COR-L47 (cell line): ENCODE data around the gene KCNAB3.
A peak's percentile ranks its signal among the peaks of the same experiment; 100 is the strongest.

Experiments
- DNase-seq: peaks from one replicate; lab custom pipeline; 2025; lab: John Stamatoyannopoulos, UW

Gene KCNAB3

GRCh38 chr17:7940034-7940433 is 10.4 kb upstream of the KCNAB3 start:
- no peak for DNase-seq

- DNase-seq: no peak
These were observed 6.2 kb upstream of the KCNAB3 start for GRCh38 chr17:7935859-7936258.

- DNase-seq: no peak
These were observed 3.3 kb upstream of the KCNAB3 start for GRCh38 chr17:7932949-7933348.

- DNase-seq: no peak
These were observed 2.8 kb upstream of the KCNAB3 start for GRCh38 chr17:7932483-7932891.

GRCh38 chr17:7931709-7932482 is 2.2 kb upstream of the KCNAB3 start, which contains the start of the genes CNTROB and TRAPPC1:
TSS of gene CNTROB (plus strand) at chr17:7932206. CDS start at chr17:7933080, 874 bp downstream.
TSS of gene TRAPPC1 (minus strand) at chr17:7931946. CDS start at chr17:7931829, 117 bp downstream.
- peak; percentile 92 for DNase-seq

DNA sequence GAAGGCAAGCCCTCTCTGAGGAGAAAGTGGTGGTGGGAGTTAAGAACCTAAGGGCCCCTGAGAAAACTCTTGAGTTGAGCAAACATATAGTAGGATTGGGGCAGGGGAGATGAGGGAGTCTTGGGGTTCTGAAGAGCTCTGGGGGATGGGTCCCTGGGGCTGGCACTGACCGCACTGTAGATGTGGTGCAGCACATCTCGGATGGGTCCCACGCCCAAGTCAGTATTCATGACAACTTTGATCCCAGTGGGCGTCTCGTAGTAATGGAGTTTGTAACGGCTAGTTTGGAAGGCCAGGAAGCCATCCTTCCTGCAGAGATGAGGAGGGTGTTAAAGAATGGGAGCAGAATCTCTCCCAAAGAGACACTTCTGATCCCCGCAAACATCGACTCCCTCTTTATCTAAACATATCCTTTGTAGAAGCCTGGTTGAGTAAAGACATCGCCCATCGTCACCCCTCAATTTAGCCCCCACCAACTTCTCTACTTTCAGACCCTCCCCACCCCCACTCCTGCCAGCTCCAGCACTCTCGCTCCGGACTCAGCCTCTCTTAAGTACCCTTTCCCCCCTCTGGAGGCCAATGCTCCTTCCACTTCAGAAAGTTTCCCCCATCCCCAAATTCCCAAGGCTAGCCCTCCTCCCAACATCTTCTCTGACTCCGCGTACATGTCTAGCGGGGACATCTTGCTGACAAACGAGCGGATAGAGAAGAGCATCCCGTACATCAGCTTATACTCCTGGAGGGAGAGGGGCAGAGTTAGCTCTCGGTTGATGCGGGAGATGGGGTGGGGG is 1.4 kb upstream of the KCNAB3 start:
- DNase-seq: no peak

GRCh38 chr17:7927596-7927995 is 2.1 kb downstream of the KCNAB3 start:
- no peak for DNase-seq

GRCh38 chr17:7922845-7923628 is 6.6 kb downstream of the KCNAB3 start:
- peak; percentile 63 for DNase-seq

DNA sequence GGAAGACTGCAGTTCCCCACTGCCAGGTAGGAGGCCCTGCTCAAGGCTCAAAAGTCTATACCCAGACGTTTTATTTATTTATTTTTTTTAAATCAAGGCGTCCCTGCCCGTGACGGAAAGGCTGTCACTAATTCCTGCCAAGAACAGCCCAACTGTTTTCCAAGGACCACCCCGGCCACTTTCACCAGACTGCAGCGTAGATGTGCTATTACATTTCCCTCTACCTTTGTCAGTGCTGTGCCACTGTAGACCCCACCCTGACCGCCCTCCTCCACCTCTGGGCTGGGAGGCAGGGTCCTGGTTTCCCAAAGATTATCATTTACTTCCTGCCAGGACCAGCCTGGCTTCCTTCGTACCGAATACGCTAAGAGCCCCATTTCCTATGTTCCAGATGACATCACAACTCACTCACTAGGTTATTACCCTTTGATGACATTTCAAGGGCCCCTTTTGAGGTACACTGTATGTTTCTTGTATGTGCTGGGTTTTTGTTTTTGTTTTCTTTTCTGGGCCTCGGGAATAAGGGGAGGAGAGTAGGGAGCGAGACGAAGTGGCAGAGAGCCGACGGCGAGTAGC is 7.3 kb downstream of the KCNAB3 start:
- no peak for DNase-seq

DNA sequence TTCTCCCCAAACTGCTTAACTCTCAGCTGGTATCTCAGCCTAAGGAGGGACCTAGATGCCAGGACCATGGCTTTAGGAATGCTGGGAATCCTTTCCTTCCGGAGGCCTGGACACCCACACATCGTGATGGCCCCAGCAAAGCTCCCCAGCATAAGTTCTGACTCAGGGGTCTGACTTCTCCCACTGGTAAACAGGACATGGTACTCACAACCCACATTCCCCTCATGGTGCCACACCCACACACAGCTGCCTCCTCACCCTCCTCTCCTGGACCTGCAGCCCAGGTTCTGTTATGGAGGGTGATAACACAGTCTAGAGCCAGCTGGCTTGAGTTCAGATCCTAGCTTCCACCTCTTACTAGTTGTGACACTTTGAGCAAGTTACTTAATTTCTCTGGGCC is 12.8 kb downstream of the KCNAB3 start:
- no peak for DNase-seq

- no peak for DNase-seq
These were observed 13.3 kb downstream of the KCNAB3 start for GRCh38 chr17:7916385-7916682.

GRCh38 chr17:7915611-7916384 is 13.9 kb downstream of the KCNAB3 start, which contains the start of gene RNF227:
TSS of gene RNF227 (minus strand) at chr17:7916289. CDS start at chr17:7916195, 94 bp downstream.
- peak; percentile 92 for DNase-seq

DNA sequence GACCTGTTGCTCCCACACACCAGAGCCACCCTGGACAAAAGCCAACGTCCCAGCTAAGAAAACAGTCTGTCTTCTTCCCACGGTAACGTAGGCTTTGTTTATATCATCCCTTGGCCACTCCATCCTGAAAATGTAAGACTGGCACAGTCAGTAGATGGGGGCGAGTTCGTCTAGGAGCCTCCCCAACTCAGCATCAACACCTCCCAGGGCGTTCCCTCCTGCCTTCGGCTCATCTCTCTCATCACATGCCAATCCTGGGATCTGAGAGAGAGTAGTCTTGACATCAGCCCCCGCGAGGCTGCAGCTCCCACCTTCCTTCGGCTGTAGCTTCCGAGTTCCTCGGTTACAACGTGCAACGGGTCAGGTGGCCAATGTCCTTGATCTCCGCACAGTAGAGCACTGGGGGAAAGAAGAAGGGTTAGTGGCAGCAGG is 14.5 kb downstream of the KCNAB3 start:
- no peak for DNase-seq

DNA sequence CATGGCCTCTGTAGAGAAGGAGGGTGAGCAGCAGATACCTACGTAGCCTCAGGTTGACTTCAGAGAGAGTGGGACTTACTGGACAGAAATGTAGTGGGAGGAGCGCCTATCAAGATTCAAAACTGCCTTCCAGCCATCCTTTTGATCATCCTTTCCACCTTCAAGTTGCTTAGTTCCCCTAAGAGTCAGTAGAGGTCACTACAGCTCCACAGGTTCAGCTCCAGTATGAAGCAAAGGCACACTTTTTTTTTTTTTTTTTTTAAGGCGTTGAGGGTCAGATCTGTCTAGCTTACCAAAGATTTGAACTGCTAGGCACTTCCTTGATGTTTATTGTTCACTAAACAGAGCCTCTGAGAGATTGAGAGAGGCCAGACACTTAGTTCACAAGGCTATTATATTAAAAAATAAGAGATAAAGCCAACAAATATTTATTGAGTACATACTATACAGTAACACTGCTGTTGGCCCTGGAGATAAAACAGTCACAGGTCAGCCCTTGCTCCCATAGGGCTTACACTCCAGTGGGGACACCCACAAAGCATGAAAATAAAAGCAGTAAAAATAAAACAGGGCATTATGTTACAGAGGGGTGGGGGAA is 16.6 kb downstream of the KCNAB3 start:
- peak; percentile 21 for DNase-seq

DNA sequence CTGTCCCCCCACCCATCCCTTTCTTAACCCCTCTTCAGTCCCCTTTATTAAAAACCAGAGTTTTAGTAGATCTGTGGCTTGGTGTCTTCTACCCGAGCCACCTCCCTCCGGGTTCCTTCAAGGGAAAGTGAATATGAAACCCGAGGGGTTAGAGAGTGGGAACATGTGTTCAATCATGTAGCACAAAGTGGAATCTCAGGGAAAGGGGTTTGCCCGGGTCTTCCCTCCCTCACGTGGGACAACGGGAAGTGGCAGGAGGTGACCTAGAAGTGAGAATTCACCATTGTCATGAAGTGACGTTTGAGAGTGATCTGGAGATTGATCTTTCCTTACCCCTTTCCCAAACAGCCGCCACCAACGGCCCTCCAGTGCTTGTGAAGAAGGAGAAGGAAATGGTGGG is 18.5 kb downstream of the KCNAB3 start:
- no peak for DNase-seq

DNA sequence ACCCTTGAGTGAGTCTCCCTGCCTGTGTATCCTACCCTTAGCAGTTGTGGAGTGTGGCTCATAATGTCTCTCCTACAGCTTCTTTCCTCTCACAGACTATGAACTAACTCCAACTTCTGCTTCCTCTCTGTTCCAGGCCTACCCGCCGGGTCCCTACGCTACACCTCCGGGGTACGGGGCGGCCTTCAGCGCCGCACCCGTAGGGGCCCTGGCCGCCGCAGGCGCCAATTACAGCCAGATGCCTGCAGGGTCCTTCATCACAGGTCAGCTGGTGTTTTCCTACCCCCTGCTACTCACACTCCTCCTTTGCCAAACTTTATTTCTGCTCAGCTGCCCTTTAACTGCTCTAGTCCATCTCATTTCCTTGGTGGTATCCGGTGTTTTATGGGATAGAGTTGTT is 18.9 kb downstream of the KCNAB3 start:
- no peak for DNase-seq

DNA sequence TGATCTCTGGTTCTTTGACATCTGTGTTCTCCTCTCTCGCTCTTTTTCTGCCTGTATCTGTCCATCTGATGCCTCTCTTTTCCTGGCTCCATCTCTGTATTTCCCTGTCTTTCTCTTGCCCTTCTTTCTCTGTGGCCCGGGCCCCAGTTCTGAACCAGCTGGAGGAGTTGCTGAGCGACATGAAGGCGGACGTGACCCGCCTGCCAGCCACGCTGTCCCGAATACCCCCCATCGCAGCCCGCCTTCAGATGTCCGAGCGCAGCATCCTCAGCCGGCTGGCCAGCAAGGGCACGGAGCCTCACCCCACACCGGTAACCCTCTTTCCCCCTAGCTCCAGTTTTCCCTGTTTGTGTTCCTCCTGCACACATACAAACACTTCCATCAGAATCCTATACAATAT is 19.4 kb downstream of the KCNAB3 start:
- DNase-seq: no peak

GRCh38 chr17:7909089-7909488 is 20.6 kb downstream of the KCNAB3 start:
- no peak for DNase-seq

- DNase-seq: no peak
These were observed 26.2 kb downstream of the KCNAB3 start for GRCh38 chr17:7903154-7904103.

- DNase-seq: no peak
These were observed 31.9 kb downstream of the KCNAB3 start for GRCh38 chr17:7897773-7898172.
